Gastroesophageal sphincter (tissue), 3 donors: ENCODE measurements around the gene KDM2B.

Experiments used
- POLR2AphosphoS5 ChIP-seq: sonication (generic); formaldehyde crosslinking; IDR thresholded peaks from one replicate; pipeline ENCODE4 v1.6.1; 2017; ENCODE audit warnings: antibody characterized with exemption
- TF ChIP-seq, protein P1 (sequence below), 4 experiments: fragments of 200-600 bp in 2 of 4; fragments of 450-650 bp in 2 of 4; sonication (generic) in 1 of 4; IDR thresholded peaks; one replicate each; pipeline ENCODE4 v1.5.1; 2017 to 2019; ENCODE audit warnings: antibody characterized with exemption in 4 of 4, mild to moderate bottlenecking in 2 of 4, moderate library complexity in 2 of 4

- no peak for TF ChIP-seq POLR2AphosphoS5
- TF ChIP-seq, protein P1, sequence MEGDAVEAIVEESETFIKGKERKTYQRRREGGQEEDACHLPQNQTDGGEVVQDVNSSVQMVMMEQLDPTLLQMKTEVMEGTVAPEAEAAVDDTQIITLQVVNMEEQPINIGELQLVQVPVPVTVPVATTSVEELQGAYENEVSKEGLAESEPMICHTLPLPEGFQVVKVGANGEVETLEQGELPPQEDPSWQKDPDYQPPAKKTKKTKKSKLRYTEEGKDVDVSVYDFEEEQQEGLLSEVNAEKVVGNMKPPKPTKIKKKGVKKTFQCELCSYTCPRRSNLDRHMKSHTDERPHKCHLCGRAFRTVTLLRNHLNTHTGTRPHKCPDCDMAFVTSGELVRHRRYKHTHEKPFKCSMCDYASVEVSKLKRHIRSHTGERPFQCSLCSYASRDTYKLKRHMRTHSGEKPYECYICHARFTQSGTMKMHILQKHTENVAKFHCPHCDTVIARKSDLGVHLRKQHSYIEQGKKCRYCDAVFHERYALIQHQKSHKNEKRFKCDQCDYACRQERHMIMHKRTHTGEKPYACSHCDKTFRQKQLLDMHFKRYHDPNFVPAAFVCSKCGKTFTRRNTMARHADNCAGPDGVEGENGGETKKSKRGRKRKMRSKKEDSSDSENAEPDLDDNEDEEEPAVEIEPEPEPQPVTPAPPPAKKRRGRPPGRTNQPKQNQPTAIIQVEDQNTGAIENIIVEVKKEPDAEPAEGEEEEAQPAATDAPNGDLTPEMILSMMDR (IDR thresholded peaks at IDR 0.05) = no peak
Measured at GRCh38 chr12:121468499-121468801, 112.4 kb downstream of the KDM2B start.
